ENCODE results near the gene KRT20. TPM values are rescaled to one million over a fixed set of nuclear protein-coding genes. Genes with fewer than 3 reads are reported as not detected.

KRT20 gene
- total RNA-seq, 1 experiment from 2014 or later, result not detected

GRCh38 chr17:40827746-40828453, 57.1 kb downstream of the KRT20 start:
- Histone ChIP-seq H3K4me1 (replicated peaks; ENCODE audit: insufficient read depth) (no peaks in the 10 kb centered on the region), H3K79me2 (ENCODE audit: low read depth) (peaks cover 10% of the 10 kb centered on the region; the same call in 1 of the 2 replicates), H3F3A (ENCODE audit: insufficient read depth, low read depth) (no peaks in the 10 kb centered on the region), H2AFZ (no peak overlapping the region), H3K27ac (no peak overlapping the region), H3K4me2 (no peak overlapping the region), H3K9me2 (ENCODE audit: insufficient read depth) (no peaks in the 10 kb centered on the region), H3K27me3 (ENCODE audit: insufficient read depth, low read depth) (no peaks in the 10 kb centered on the region), H3K9me3 (ENCODE audit: insufficient read depth, low read depth) (peaks cover 4% of the 10 kb centered on the region; the same call in 1 of the 2 replicates), H3K36me3 (ENCODE audit: low read depth) (no peaks in the 10 kb centered on the region), H3K4me3 (no peak overlapping the region), H4K20me1 (ENCODE audit: insufficient read depth) (no peaks in the 10 kb centered on the region)
- ChIA-PET CTCF (no interaction called here), POLR2A (ENCODE audit: unreplicated experiment) (interaction anchor here (0.6 kb wide), 1 partner anchor 702 kb away, joined by 3 read pairs; no protein-coding TSS in a partner anchor)
- intact Hi-C loops (cut with micrococcal nuclease; ENCODE audit: unreplicated experiment), result no loop called here
- DNase-seq, result no peak
- no TSS peak for BruUV-seq (replicated peaks)
- TF ChIP-seq CTCF (conservative IDR thresholded peaks at IDR 0.05), result no peak
- TF ChIP-seq EZH2 (IDR thresholded peaks at IDR 0.05; ENCODE audit: low read depth), result no peak

Other genes starting within 250 kb of the KRT20 start
- gene SMARCE1, start 237.4 kb downstream of the KRT20 start, total RNA-seq (2021), result 75.0 and 90.8 TPM in 2 replicates
- not detected in 2 replicates for gene KRT222, start 220.1 kb downstream of the KRT20 start, total RNA-seq (2021)
- not detected in 2 replicates for gene KRT24, start 181.5 kb downstream of the KRT20 start, total RNA-seq (2021)
- not detected in 2 replicates for gene KRT25, start 129.9 kb downstream of the KRT20 start, total RNA-seq (2021)
- gene KRT26, start 113.0 kb downstream of the KRT20 start, total RNA-seq (2021), result not detected in 2 replicates
- gene KRT27, start 102.7 kb downstream of the KRT20 start, total RNA-seq (2021), result not detected in 2 replicates
- gene KRT28, start 85.3 kb downstream of the KRT20 start, total RNA-seq (2021), result not detected in 2 replicates
- gene KRT10, start 62.6 kb downstream of the KRT20 start, total RNA-seq (2021), result 22.5 and 49.4 TPM in 2 replicates
- gene KRT12, start 18.0 kb downstream of the KRT20 start, total RNA-seq (2021), result not detected in 2 replicates
- not detected in 2 replicates for gene KRT23, start 52.4 kb upstream of the KRT20 start, total RNA-seq (2021)
- gene KRT39, start 81.7 kb upstream of the KRT20 start, total RNA-seq (2021), result not detected in 2 replicates
- not detected in 2 replicates for gene KRT40, start 99.1 kb upstream of the KRT20 start, total RNA-seq (2021)
- not detected in 2 replicates for gene KRTAP3-3, start 108.9 kb upstream of the KRT20 start, total RNA-seq (2021)
- gene KRTAP3-2, start 114.7 kb upstream of the KRT20 start, total RNA-seq (2021), result not detected in 2 replicates
- gene KRTAP3-1, start 123.9 kb upstream of the KRT20 start, total RNA-seq (2021), result not detected in 2 replicates
- gene KRTAP1-5, start 142.0 kb upstream of the KRT20 start, total RNA-seq (2021), result not detected in 2 replicates
- gene KRTAP1-4, start 145.0 kb upstream of the KRT20 start, total RNA-seq (2021), result not detected in 2 replicates
- not detected in 2 replicates for gene KRTAP1-3, start 149.6 kb upstream of the KRT20 start, total RNA-seq (2021)
- not detected in 2 replicates for gene KRTAP1-1, start 156.2 kb upstream of the KRT20 start, total RNA-seq (2021)
- gene KRTAP2-1, start 162.1 kb upstream of the KRT20 start, total RNA-seq (2021), result not detected in 2 replicates
- gene KRTAP2-2, start 170.0 kb upstream of the KRT20 start, total RNA-seq (2021), result not detected in 2 replicates
- 0.57 TPM in 1 of 2 replicates, not detected in the other for gene KRTAP2-3, start 174.9 kb upstream of the KRT20 start, total RNA-seq (2021)
- not detected in 2 replicates for gene KRTAP2-4, start 180.6 kb upstream of the KRT20 start, total RNA-seq (2021)
- not detected in 2 replicates for gene KRTAP4-7, start 198.9 kb upstream of the KRT20 start, total RNA-seq (2021)
- not detected in 2 replicates for gene KRTAP4-8, start 212.9 kb upstream of the KRT20 start, total RNA-seq (2021)
- not detected in 2 replicates for gene KRTAP4-16, start 217.0 kb upstream of the KRT20 start, total RNA-seq (2021)
- not detected in 2 replicates for gene KRTAP4-9, start 220.1 kb upstream of the KRT20 start, total RNA-seq (2021)
- not detected in 2 replicates for gene KRTAP4-11, start 233.1 kb upstream of the KRT20 start, total RNA-seq (2021)
- gene KRTAP4-12, start 238.9 kb upstream of the KRT20 start, total RNA-seq (2021), result not detected in 2 replicates

Measured in PC-9 (cell line).